A673 (cell line): ENCODE results near the gene ZC3H12A.

Experiments used
- EZH2 ChIP-seq: fragments of 200-600 bp; sonication (generic); IDR thresholded peaks from 2 replicates; pipeline ENCODE4 v1.6.1; 2017; ENCODE audit warnings: borderline replicate concordance, low read depth, mild to moderate bottlenecking, mixed read lengths, antibody characterized with exemption, low read length; ENCODE audit not compliant: poor library complexity, severe bottlenecking
- TF ChIP-seq, protein P1 (sequence below): fragments of 300-800, 200-600 bp; sonication (generic); conservative IDR thresholded peaks from 2 replicates; pipeline ENCODE4 v1.5.1; 2017; ENCODE audit warnings: low read depth, mild to moderate bottlenecking, antibody characterized with exemption, low read length, moderate library complexity, mixed read lengths

DNA sequence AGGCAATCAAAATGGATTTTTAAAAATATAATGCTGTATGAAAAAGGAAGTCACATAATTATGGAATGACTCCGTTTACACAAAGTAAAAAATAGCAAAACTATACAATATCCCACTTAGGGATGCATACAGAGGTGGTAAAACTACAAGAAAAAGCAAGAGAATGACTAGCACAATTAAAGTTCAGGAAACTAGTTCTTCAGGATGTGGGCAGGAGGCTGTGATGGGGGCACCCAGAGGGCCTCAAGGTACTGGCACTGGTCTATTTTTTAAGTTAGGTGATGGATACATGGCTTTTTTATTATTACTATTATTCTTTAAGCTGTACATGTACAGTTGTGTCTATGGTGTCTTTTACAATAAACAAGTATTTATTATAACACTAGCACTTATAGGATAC is 1.4 kb upstream of the ZC3H12A start:
- TF ChIP-seq, protein P1, sequence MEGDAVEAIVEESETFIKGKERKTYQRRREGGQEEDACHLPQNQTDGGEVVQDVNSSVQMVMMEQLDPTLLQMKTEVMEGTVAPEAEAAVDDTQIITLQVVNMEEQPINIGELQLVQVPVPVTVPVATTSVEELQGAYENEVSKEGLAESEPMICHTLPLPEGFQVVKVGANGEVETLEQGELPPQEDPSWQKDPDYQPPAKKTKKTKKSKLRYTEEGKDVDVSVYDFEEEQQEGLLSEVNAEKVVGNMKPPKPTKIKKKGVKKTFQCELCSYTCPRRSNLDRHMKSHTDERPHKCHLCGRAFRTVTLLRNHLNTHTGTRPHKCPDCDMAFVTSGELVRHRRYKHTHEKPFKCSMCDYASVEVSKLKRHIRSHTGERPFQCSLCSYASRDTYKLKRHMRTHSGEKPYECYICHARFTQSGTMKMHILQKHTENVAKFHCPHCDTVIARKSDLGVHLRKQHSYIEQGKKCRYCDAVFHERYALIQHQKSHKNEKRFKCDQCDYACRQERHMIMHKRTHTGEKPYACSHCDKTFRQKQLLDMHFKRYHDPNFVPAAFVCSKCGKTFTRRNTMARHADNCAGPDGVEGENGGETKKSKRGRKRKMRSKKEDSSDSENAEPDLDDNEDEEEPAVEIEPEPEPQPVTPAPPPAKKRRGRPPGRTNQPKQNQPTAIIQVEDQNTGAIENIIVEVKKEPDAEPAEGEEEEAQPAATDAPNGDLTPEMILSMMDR = no peak
- no peak for TF ChIP-seq EZH2
